Colon (tissue), 2 donors: ENCODE results near the gene GALNT10.

ENCODE experiments used
- FAIRE-seq: peaks from 2 replicates; lab custom pipeline; 2012; peaks lifted over from hg19 to GRCh38; lab: Jason Lieb, UNC
- donor health status: control.
- donor health status: control.

Gene GALNT10

DNA sequence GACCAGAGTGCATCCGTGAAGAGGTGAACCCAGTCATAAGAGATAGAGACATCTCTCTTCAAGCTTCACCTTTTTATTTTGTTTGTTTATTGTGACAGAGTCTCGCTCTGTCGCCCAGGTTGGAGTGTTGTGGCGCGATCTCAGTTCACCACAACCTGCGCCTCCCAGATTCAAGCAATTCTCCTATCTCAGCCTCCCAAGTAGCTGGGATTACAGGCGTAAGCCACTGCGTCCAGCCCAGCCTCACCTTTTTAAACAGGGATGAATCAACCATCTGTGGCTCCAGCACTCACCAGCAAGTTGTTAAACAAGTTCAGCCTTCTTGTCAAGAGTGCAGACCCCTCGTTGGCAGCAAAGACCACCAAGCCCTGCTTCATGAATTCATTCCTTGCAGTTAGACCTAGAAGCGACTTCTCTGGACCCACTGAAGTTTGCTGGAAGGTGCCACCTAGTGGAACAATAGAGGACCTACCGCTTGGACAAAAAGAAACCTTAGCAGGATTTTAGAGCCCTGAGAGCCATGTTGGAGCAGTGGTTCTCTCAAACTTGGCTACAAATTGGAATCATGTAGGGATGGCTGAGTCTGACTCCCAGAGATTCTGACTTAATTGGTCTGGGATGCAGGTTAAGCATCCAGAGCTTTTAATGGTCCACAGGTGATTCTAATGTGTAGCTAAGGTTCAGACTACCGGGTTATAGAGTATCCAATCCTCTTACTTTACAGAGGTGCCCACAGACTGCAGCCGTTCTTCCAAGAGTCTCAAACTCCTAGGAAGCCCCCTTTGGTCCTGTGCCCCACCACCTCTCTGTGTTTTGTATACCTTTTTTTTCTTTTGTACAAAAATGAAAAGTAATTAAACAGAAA, 10.5 kb upstream of the GALNT10 start:
- no peak for FAIRE-seq

DNA sequence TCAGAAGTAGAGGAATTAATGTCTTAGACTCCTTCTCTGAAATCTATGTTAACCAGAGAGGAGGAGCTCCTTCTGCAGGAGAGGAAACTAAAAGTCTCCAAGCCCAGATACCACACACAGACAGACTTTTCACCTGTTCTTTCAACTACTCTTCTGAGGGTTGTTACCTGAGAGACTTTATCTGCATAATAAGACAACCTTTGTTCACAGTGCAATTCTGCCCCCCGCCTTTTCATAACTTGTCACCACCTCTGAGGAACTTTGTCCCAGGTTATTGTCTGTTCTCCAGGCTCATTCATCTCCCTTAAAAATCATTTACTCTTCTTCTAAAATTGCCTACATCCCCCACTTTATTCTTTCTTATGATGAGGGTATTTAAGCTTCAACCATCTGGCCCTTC, 9.4 kb upstream of the GALNT10 start:
- no peak for FAIRE-seq

DNA sequence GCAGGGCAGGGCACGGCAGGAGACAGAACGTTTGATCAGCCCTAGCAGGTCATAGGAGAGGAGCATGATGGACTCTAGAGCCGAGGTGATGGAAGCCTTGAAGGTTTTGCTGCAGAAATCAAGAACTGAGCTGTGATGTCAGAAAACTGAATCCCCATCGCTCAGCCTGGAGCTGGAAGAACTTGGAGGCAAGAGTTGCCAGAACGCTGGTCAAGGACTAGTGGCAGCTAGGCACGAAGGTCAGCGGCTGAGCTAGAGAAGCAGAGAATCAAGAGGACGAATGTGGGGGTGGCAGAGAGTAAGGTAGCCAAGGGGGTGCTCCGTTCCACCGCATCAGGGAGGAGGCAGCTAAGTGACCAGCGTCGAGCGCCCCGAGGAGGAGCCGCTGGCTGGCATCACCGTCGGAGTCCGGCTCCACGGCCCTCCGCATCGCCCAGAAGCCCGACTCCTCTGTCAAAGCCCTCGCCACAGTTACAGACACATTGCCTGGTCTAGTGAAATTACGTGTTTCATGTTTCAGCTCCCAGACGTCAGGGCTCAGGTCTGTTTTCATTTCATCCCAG, 1.2 kb upstream of the GALNT10 start:
- no peak for FAIRE-seq

DNA sequence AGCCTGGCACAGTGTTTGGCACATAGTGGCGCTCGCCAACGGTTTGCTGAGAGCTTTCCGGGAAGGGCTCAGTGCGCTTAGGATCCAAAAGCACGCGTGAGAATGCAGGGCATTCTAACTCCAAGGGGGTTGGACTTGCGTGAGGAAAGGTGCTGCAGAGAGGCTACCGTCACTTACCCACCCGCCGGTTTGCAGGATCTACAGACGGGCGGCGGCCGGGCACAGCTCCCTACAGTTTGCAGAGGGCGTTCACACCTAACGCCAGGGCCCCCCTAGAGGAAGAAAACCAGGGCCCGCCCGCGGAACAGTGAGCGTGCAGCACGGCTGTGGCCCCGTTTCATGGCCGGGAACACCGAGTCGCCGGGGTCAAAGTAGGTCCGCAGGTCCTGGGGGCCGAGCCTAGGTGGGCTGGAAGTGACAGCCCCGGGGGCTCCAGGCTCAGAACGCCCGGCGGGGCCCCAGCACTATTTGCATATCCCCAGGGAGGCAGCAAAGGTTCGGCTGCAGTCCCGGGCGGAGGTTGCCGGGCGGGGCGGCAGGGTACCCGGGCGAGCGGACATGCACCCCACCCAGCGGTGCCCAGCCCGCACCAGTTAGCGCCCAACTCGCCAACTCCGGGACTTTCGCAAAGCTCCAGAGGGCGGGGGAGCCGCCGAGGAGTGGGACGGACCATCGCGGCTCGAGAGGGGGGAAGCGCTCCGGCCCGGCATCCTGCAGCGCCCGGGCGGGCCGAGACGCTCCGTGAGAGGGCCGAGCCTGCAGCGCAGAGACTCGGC, 526 bp upstream of the GALNT10 start:
- FAIRE-seq, result no peak

DNA sequence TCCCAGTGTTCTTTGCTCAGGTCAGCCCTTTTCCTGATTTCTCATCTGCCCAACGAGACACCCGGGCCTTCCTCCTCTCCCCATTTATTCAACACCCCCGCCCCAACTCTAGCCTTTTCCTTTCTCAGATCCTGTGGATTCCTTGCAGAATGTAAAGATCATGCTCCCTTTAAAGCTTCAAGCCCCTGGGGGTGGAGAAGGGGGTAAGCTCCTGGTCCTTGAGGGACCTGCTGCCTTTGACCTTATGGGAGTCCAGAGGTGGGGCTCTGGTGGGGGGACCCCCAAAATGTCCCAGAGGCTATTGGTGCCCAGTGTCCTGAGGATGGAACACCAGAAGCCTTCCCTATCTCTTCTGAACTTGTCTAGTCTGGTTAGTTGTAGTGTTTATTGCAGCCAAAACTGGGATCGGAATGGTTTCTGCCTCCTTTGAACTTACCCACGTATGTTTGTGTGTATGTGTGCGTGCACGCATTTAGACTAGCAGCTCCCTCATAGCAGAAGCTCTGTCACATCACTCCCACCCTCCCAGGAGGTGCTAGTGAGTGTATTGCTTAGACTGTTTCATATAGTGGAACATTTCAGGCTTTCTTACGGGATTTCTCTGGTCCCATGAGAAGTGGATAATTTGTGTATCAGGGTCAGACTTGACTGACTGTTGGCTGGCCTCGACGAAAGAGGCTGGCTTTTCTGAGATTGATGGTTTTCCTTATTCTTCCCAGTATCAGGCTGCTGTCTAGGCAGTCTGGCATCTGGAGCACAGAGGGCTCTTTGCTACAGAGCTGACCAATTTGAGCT, 1.1 kb downstream of the GALNT10 start:
- no peak for FAIRE-seq

GRCh38 chr5:154193283-154193682, 2.8 kb downstream of the GALNT10 start:
- FAIRE-seq, result no peak

DNA sequence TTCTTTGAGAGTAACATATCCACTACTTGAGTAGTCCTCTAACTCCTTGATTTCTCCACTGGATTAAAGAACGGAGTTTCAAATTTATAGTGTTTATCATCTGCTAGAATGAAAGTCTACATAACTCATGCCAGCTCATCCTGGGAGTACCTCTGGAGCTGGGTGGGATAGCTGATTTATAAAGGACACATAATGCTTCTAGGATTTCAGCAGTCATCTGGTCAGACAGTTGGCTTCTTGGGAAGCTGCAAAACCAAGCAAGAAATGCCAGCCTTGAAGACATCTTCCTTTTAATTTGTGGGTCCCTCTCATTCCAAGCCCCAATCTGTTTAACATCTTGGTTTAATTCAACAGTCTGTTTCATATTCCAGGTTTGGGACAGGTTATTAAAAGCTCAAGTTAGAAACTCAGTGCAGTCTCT, 3.2 kb downstream of the GALNT10 start:
- no peak for FAIRE-seq

DNA sequence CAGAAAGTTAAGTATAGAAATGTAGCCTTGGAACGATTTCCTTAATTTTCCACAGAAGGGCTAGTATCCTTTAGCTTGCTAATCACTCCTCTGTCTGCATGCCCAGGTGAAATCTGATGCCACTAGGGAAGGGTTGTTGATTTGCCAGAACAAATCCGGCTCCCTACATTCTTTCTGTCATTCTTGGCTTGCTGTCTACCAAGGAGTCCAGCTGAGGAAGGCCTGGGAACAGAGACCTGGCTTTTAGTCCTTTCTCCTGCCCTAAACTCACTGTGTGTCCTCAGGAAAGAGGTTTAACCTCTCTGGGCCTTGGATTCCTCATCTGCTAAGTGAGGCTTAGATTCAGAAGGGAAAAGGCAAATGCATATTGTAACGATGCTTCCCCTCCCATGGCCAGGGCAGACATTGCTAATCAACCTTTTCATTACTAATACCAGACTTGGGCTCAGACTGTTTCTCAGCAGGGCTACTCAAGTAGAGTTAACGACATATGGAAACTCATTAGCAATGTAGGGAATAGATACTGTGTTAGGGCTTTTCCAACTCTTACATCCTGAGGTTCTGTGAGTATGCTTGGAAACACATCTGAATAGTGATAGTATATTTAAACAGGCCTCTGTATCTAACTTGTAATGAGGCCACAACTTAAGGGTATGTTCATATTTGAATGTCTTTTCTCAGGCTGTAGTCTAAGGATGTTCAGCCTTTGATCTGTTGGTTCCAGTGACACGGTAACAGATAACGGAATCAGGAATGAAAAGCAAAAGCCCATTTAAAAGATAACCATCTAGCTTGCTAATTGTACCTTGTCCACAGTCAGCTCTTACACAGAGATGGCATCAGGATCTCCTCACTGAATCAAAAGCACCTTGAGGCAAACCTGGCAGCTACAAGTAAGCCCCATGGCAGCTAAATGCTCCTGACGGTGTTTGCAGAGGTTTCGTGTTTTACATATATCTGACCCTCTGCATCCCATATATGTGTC, 4.1 kb downstream of the GALNT10 start:
- FAIRE-seq, result no peak

- no peak for FAIRE-seq
These were observed 5.7 kb downstream of the GALNT10 start for GRCh38 chr5:154196281-154196680.

GRCh38 chr5:154196955-154197652, 6.6 kb downstream of the GALNT10 start:
- FAIRE-seq, result no peak

GRCh38 chr5:154197801-154198491, 7.4 kb downstream of the GALNT10 start:
- no peak for FAIRE-seq

DNA sequence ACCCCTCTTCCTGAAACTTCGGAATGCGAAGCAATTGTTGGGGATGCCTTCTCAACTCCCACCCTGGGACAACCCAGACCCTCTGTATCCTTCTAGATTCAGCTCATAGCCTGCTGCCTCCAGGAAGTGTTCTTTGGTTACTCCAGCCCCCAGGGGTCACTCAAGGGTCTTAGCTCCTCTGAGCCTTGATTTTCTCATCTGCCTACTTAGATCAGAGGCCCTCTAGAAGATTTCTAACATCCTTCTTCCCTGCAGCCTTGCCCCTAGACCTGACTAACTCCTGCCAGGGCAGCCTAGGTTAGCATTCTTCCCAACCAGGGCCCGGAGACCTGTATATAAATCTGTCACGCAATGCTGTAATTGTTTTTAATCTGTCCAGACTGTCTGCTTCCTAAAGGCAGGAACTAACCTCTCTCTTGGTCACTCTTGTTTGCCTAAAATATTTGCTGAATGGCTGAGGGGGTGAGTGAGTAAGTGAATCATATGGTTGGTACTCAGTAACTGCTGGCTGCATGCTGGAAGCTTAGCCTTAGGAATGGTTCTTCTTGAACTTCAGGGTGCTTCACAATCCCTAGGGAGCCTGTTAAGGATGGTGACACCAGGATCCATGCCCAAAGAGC, 8.2 kb downstream of the GALNT10 start:
- no peak for FAIRE-seq

DNA sequence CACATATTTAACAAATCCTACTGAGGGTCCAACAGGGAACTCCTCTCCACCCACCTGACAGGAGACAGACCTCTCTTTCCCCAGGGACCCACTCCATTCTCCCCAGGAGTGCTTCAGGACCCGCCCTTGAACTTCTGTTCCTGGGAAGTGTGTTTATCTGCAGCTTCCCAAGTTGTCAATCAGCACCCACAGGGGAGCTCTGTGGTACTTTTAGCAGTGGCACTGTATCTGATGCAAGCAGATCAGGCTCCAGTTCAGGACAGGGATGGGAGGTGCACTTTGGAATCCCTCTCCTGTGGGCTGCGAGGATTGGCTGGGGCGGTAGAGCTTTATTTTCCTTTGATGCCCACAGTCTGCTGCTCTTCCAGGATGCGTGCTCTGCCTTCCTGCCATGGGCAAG, 8.7 kb downstream of the GALNT10 start:
- FAIRE-seq, result no peak

- FAIRE-seq, result no peak
These were observed 9.2 kb downstream of the GALNT10 start for GRCh38 chr5:154199671-154200220.

- FAIRE-seq, result no peak
These were observed 9.7 kb downstream of the GALNT10 start for GRCh38 chr5:154200221-154200620.

- no peak for FAIRE-seq
These were observed 10.7 kb downstream of the GALNT10 start for GRCh38 chr5:154201108-154201769.

DNA sequence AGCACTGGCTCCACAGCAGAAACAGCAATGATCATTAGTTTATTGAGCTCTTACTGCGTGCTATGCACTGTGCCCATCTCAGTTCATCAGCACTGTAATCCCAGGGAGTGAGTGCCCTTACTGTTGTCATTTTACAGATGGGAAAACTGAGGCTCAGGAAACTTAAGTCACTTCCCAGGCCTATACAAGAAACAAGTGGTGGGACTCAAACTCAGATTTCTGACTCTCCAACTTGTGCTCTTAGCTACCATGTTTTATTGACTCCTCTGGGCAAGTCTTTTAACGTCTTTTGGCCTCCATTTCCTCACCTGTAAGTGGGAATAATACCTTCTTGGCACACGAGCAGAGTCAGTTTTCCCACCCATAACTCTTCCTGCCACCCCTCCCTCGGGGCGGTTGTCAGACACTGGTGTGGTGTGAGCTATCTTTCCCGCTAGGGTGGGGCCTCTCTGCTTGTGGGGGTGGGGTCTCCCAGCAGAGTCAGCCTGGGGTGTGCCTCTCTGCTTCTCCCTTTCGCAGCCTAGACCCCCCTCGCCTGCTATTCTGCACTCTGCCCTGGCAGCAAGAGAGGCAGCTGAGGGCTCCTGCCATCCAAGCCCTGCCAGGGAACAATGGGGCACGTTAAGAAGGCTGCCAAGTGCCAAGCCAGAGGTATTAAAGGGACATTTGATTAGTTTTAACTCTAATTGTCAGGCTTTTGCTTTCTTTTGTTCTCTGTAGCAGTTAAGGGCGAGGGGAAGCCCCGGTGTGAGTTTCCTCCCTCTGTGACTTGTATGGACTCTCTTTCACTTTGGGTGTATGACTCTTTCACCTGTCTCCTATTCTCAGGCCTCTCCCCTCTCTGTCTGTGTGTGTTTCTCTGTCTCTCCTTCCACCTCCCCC, 12.1 kb downstream of the GALNT10 start:
- no peak for FAIRE-seq
